ENCODE results near the gene SAP30.
A peak's percentile ranks its signal among the peaks of the same experiment; 100 is the strongest.

SAP30 gene

DNA sequence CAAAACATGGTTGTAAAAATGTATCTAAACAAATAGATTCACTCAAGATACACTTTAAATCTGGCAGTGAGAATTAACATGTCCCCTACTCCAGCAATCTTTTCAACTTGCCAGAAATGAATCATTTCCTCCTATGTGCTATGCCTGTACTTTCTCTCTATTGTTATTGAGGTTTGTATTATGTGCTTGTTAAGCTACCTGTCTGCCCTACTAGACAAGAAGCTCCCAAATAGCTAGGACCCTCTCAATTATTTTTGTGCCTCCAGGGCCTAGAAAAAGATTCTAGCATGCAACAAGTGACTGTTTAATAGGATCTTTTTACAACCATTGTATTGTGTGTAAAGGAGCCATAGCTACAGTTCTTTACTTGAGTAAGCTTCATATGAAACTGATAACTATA, 3.5 kb upstream of the SAP30 start:
- no peak for DNase-seq (ENCODE audit: extremely low read depth, low read depth)
- H3K4me3 ChIP-seq (replicated peaks; ENCODE audit: low read depth, low read length) = no peak overlapping the region
- TF ChIP-seq, protein P1, sequence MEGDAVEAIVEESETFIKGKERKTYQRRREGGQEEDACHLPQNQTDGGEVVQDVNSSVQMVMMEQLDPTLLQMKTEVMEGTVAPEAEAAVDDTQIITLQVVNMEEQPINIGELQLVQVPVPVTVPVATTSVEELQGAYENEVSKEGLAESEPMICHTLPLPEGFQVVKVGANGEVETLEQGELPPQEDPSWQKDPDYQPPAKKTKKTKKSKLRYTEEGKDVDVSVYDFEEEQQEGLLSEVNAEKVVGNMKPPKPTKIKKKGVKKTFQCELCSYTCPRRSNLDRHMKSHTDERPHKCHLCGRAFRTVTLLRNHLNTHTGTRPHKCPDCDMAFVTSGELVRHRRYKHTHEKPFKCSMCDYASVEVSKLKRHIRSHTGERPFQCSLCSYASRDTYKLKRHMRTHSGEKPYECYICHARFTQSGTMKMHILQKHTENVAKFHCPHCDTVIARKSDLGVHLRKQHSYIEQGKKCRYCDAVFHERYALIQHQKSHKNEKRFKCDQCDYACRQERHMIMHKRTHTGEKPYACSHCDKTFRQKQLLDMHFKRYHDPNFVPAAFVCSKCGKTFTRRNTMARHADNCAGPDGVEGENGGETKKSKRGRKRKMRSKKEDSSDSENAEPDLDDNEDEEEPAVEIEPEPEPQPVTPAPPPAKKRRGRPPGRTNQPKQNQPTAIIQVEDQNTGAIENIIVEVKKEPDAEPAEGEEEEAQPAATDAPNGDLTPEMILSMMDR (IDR thresholded peaks at IDR 0.05; ENCODE audit: low read depth, low read length, missing control alignments) = no peak

DNA sequence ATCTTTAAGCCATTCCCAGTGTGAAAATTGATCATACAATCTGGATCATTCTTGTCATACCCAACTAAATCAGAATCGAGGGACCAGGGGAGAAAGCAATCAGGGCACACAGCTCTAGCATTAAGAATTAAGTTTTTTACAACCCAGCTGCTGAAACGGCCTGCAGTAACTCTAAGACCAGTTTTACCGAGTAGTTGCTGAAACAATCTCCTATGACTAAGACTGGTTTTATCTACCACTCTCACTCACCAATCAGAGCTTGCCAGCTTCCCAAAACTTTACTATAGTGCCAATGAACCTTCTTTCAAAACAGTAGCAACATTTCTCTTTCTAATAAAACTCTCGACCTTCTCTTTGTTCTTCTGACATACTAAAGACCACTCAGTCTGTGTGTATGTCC, 2.8 kb upstream of the SAP30 start:
- H3K4me3 ChIP-seq (replicated peaks; ENCODE audit: low read depth, low read length) = peak overlapping the region; percentile 9; the same call in 1 of the 2 replicates
- no peak for DNase-seq (ENCODE audit: extremely low read depth, low read depth)
- TF ChIP-seq, protein P1 (IDR thresholded peaks at IDR 0.05; ENCODE audit: low read depth, low read length, missing control alignments) = no peak

- DNase-seq (ENCODE audit: extremely low read depth, low read depth) = no peak
- peak overlapping the region; percentile 93 for H3K4me3 ChIP-seq (replicated peaks; ENCODE audit: low read depth, low read length)
Observed at GRCh38 chr4:173370130-173370476, 651 bp upstream of the SAP30 start.

DNA sequence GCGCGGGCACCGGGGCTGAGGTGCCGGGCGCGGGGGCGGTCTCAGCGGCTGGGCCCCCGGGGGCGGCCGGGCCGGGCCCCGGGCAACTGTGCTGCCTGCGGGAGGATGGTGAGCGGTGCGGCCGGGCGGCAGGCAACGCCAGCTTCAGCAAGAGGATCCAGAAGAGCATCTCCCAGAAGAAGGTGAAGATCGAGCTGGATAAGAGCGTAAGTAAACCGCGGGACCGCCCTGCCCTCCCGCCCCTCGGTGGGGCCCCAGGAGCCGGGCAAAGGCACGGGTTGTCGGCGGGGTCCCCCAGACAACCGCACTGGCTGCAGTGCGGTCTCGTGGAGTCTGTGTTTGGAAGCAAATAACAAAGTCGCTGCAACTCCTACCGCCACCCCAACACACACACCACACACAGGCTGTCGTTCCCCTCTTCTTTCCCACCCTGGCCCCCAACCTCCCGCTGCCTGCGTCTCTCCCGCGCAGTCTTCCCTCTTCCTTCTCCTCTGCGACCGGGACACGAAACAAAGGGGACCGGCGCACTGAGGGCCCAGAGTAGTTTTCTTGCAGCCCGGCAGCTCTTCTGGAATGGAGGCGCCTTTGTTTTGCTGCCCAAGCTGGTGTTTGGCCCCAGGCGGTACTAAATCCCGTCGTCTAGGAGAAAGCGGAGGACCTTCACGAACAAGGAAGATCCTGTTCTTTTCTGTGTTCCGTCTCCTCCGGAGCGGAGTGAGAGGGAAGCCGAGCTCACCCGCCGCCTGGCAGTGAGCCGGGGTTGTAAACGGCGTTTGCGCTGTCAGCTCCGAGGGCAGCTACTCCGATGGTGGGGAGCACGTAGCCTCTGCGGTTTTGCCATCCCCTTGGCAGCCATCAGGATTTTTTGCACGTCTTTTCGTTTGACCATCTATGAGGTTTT, 788 bp downstream of the SAP30 start:
- H3K4me3 ChIP-seq (replicated peaks; ENCODE audit: low read depth, low read length) = peak overlapping the region; percentile 93
- DNase-seq (ENCODE audit: extremely low read depth, low read depth) = no peak
- TF ChIP-seq, protein P1 (IDR thresholded peaks at IDR 0.05; ENCODE audit: low read depth, low read length, missing control alignments) = no peak

More at GRCh38 chr4:173370130-173370476, 651 bp upstream of the SAP30 start:
- TF ChIP-seq, protein P1 (IDR thresholded peaks at IDR 0.05; ENCODE audit: low read depth, low read length, missing control alignments) = no peak

GRCh38 chr4:173374588-173374987, 3.8 kb downstream of the SAP30 start:
- DNase-seq (ENCODE audit: extremely low read depth, low read depth) = no peak
- no peak overlapping the region for H3K4me3 ChIP-seq (replicated peaks; ENCODE audit: low read depth, low read length)
- TF ChIP-seq, protein P1 (IDR thresholded peaks at IDR 0.05; ENCODE audit: low read depth, low read length, missing control alignments) = no peak

GRCh38 chr4:173379929-173380328, 9.2 kb downstream of the SAP30 start:
- TF ChIP-seq, protein P1 (IDR thresholded peaks at IDR 0.05; ENCODE audit: low read depth, low read length, missing control alignments) = no peak
- H3K4me3 ChIP-seq (replicated peaks; ENCODE audit: low read depth, low read length) = no peak overlapping the region
- no peak for DNase-seq (ENCODE audit: extremely low read depth, low read depth)
